ENCODE data around the gene TENT5D.

- TF ChIP-seq, protein P1, sequence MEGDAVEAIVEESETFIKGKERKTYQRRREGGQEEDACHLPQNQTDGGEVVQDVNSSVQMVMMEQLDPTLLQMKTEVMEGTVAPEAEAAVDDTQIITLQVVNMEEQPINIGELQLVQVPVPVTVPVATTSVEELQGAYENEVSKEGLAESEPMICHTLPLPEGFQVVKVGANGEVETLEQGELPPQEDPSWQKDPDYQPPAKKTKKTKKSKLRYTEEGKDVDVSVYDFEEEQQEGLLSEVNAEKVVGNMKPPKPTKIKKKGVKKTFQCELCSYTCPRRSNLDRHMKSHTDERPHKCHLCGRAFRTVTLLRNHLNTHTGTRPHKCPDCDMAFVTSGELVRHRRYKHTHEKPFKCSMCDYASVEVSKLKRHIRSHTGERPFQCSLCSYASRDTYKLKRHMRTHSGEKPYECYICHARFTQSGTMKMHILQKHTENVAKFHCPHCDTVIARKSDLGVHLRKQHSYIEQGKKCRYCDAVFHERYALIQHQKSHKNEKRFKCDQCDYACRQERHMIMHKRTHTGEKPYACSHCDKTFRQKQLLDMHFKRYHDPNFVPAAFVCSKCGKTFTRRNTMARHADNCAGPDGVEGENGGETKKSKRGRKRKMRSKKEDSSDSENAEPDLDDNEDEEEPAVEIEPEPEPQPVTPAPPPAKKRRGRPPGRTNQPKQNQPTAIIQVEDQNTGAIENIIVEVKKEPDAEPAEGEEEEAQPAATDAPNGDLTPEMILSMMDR (IDR thresholded peaks at IDR 0.05; ENCODE audit: low read length), result no peak
- TF ChIP-seq EZH2phosphoT487 (IDR thresholded peaks at IDR 0.05; ENCODE audit: low read length), result no peak
Observed at GRCh38 chrX:80423000-80423399, 2.8 kb downstream of the TENT5D start.

All from MM.1S (cell line).